H54 (cell line): ENCODE measurements around the gene XRCC3.

Source experiments
- DNase-seq: peaks from one replicate; pipeline ENCODE4 v3.0.0; 2011; ENCODE audit warnings: low spot score, mixed read lengths; ENCODE audit not compliant: insufficient read length
- FAIRE-seq: peaks from 3 replicates; lab custom pipeline; 2011; peaks lifted over from hg19 to GRCh38; lab: Jason Lieb, UNC
- POLR2A ChIP-seq: IDR thresholded peaks from 2 replicates; pipeline ENCODE4 v1.6.1; 2011; ENCODE audit warnings: low read depth, mild to moderate bottlenecking, low read length

Gene XRCC3

GRCh38 chr14:103679351-103679750, 35.9 kb downstream of the XRCC3 start:
- DNase-seq (no peak), FAIRE-seq (no peak)
- no peak for TF ChIP-seq POLR2A

DNA sequence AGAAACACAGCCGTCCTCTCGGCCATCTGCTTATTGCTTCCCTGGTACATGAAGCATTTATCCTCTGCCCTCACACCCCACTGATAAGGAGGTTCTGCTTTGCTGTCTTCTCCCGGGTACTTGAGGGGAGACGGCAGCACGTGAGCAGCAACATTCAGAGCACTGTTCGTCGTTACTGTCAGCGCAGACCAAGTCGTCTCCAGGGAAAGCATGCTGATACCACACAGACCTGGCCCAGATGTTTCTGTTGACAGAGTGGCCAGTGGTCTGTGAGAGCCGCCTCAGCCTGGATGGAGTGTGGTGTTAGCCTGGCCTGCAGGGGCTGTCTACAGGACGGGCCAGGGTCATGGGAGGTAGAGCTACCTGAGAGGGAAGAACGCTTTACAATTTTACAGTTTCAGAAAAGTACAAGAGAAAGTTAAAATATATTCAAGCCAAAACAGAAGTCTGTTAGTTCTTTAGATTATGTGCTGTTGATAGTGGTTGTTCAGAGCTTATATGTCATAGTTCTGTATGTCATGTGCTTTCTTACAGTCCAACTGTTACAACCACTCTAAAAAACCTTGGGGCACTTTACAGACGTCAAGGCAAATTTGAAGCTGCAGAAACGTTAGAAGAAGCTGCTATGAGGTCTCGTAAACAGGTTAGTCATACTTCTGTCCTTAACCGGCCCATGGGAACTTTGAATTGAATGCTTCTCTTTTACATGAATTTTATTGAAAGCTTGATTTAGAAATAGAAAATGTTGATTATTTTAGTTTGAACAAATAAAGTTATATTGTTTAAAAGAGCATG, 38.2 kb downstream of the XRCC3 start:
- FAIRE-seq = no peak
- no peak for DNase-seq
- TF ChIP-seq POLR2A = no peak

DNA sequence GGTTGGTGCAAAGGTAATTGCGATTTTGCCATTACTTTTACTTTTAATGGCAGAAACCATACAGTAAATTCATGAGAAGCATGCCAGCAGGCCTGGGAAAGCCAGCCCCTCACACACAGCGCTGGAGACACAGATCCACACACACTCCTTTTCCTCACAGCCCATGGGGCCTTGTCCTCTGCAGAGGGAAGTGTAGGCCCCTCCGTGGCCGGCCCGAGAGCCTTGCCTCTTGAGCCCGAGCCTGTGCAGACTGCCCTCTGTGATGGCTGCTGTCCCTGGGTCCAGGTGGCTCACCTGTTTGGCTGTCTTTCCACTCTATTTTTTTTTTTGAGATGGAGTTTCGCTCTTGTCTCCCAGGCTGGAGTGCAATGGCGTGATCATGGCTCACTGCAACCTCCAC, 39.3 kb downstream of the XRCC3 start:
- no peak for TF ChIP-seq POLR2A
- DNase-seq (no peak), FAIRE-seq (no peak)

- no peak for DNase-seq
- no peak for TF ChIP-seq POLR2A
- no peak for FAIRE-seq
Observed at GRCh38 chr14:103671911-103672310, 43.3 kb downstream of the XRCC3 start.

- FAIRE-seq (no peak), DNase-seq (no peak)
- no peak for TF ChIP-seq POLR2A
Observed at GRCh38 chr14:103669370-103669769, 45.9 kb downstream of the XRCC3 start.

DNA sequence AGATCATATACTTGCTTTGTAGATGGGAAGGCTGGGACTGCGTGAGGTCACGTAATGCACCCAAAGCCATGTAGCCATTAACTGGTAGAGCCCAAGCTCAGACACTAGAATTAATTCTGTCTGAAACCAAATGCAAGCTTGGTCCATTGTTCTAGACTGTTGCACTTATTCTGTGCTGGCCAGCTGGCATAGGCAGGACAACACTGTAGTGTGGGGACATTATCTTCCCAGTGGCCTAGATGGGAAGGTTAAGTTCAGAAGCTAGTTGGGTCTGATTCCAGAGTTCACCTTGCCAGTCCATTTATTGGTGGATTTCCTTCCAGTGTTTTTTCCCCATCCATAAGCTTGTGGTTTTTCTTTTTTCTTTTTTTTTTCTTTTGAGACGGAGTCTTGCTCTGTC, 47.1 kb downstream of the XRCC3 start:
- FAIRE-seq = no peak
- TF ChIP-seq POLR2A = no peak
- DNase-seq = no peak

- no peak for TF ChIP-seq POLR2A
- DNase-seq (no peak), FAIRE-seq (no peak)
Observed at GRCh38 chr14:103667671-103668070, 47.6 kb downstream of the XRCC3 start.

GRCh38 chr14:103663506-103663905, 51.7 kb downstream of the XRCC3 start:
- FAIRE-seq (no peak), DNase-seq (no peak)
- no peak for TF ChIP-seq POLR2A

GRCh38 chr14:103662591-103662990, 52.7 kb downstream of the XRCC3 start:
- no peak for TF ChIP-seq POLR2A
- DNase-seq (no peak), FAIRE-seq (no peak)

- no peak for TF ChIP-seq POLR2A
- no peak for FAIRE-seq
Observed at GRCh38 chr14:103662029-103662428, 53.2 kb downstream of the XRCC3 start.

DNA sequence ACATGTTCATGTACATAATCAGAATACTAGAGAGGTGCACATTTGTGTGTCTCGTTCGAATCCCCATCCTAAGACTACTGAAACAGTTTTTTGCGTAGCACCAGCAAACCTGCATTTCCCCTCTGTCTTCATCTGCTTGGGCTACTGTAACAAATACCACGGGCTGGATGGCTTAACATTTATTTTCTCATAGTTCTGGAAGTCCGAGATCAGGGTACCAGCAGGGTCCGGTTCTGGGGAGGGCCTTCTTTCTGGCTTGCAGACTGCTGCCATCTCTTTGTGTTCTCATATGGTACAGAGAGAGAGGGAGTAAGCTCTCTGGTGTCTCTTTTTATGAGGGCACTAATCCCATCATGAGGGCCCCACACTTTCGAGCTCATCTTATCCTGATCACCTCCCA, 55.6 kb downstream of the XRCC3 start:
- FAIRE-seq (no peak), DNase-seq (no peak)
- no peak for TF ChIP-seq POLR2A

More at GRCh38 chr14:103662029-103662428, 53.2 kb downstream of the XRCC3 start:
- no peak for DNase-seq

- TF ChIP-seq POLR2A = no peak
- FAIRE-seq = no peak
- DNase-seq = no peak
Observed at GRCh38 chr14:103657471-103657870, 57.8 kb downstream of the XRCC3 start.

GRCh38 chr14:103656756-103657133, 58.5 kb downstream of the XRCC3 start:
- no peak for TF ChIP-seq POLR2A
- FAIRE-seq (no peak), DNase-seq (no peak)

GRCh38 chr14:103656031-103656755, 59.1 kb downstream of the XRCC3 start:
- TF ChIP-seq POLR2A = no peak
- DNase-seq = no peak
- no peak for FAIRE-seq

- DNase-seq = no peak
- TF ChIP-seq POLR2A = no peak
- FAIRE-seq = no peak
Observed at GRCh38 chr14:103654619-103655018, 60.6 kb downstream of the XRCC3 start.
